Kasumi-1 (cell line): ENCODE results near the gene CACNG3.
"Not testable (repeated sequence)": the region's sequence is repeated elsewhere in the genome, so short reads cannot be mapped to it uniquely, and the experiment has no call there.

Source experiments
- DNase-seq, 2 experiments: peaks; one replicate each; lab custom pipeline; 2025; lab: John Stamatoyannopoulos, UW

Gene CACNG3

DNA sequence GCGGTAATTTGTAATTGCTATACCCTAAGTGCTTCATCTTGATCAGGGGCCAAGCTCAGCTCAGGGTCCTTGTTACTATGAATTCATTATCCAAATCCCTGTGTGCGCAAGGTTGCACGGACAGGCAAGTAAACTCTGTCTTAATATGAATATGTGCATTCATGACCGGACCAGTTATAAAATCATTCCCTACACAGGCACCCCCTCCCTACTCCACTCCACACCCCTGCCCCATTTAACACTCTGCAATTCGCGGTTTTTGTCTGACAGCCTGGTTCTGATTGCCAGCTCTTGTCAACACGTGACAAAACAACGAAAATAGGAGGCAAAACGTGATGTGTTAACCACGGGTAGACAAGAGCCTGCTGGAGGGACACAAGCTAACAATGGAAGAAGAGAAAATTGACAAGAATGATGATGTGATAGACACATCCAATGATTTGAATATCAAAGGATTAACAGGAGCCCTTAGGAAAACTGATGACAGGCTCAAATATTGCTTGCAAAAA is 76.5 kb downstream of the CACNG3 start:
- DNase-seq = no peak

DNA sequence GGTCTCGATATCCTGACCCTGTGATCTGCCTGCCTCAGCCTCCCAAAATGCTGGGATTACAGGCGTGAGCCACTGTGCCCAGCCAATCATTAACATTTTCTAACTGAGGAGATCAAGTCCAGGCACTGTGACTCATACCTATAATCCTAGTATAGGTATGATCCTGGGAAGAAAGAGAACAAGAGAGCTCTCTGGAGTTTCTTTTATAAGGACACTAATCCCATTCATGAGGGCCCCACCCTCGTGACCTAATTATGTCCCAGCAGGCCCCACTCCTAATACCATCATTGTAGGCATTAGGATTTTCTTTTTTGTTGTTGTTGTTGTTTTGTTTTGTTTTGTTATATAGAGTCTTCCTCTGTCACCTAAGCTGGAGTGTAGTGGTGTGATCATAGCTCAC is 80.4 kb downstream of the CACNG3 start:
- no peak for DNase-seq

DNA sequence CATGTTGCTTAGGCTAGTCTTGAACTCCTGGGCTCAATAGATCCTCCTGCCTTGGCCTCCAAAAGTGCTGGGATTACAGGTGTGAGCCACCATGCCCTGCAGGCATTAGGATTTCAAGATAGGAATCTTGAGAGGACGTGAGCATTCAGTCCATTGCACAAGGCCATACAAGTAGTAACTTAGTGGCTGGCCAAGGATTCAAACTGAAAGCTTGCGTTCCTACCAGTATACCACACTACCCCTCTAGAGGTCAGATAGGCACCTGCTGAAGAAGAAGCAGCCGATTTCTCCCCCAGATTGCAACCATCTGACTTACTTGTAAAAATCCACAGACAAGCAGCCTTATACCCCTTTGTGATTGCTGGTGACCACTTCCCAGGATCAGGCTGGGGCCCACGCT is 80.9 kb downstream of the CACNG3 start:
- no peak for DNase-seq

DNA sequence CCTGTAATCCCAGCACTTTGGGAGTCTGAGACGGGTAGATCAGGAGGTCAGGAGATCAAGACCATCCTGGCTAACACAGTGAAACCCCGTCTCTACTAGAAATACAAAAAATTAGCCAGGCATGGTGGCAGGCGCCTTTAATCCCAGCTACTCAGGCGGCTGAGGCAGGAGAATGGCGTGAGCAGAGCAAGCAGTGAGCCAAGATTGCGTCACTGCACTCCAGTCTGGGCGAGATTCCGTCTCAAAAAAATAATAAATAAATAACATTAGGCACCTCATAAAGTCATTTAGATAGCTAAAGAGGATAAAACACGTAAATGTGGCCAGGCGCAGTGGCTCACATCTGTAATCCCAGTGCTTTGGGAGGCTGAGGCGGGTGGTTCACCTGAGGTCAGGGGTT is 87.7 kb downstream of the CACNG3 start:
- DNase-seq = not testable (repeated sequence)

DNA sequence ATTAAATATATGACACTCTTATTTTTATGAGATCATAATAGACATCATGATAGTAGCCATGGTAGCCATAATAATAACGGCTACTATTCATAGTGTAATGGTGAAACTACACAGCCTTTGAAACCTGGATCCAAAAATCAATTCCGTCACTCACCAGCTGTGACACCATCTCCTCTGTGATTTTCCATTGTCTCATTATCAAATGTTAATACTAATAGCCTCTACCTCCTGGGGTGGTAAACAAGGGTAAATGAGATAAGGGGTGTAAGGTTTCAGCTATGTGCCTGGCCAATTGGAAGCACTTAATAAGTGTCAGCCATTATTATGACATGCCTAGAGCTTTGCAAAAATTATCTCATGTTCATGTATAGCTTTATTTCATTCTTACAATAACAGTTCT is 88.6 kb downstream of the CACNG3 start:
- no peak for DNase-seq

DNA sequence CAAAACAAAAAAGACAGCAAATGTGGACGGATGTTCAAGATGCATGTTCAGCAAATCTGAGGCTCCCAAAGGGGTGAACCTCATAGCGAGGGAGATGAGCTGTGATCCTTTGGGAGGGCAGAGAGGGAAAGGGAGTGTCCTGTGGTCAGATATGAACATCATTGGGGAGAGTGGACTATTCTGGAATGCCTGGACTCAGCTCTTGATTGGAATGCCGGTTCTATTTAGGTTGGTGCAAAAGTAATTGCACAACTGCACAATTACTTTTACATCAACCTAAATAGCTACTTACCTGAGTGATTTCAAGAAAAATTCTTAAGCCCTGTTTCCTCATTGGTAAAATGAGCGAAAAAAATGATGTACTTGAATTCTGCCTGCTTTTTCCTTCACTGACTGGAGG is 89.6 kb downstream of the CACNG3 start:
- DNase-seq = no peak

DNA sequence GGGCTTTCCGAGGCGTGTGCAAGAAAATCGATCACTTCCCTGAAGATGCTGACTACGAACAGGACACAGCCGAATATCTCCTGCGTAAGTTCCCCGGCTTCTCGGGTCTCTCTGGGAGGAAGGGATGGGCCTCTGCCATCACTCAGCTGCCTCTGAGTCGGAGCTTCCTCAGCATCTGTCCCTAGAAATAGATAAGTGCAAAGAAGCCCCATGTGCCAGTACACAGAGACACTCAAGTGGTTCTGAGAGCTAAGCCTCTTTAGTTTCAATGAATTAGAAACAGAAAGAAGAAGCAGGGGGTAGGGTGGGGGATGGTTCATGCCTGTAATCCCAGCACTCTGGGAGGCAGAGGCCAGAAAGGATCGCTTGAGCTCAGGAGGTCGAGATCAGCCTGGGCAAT is 90.6 kb downstream of the CACNG3 start:
- DNase-seq = no peak

DNA sequence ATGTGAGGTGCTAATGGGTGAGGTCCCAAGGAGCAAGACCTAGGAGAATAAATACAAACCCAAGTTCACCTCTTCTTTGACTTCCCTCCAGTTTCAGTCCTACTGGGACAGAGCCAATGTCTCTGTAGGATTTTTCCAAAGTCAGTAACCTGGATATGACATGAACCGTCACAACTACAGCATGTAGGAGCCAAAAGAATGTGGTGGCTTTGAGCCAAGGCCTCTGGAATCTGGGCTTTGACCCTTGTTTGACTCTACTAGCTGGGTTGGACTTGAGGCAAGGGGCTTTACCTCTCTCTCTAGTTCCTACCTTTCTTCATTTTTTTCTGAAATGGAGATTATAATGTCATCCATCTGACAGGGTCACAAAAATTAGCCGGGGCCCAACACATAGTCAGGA is 91.4 kb downstream of the CACNG3 start:
- DNase-seq = no peak

DNA sequence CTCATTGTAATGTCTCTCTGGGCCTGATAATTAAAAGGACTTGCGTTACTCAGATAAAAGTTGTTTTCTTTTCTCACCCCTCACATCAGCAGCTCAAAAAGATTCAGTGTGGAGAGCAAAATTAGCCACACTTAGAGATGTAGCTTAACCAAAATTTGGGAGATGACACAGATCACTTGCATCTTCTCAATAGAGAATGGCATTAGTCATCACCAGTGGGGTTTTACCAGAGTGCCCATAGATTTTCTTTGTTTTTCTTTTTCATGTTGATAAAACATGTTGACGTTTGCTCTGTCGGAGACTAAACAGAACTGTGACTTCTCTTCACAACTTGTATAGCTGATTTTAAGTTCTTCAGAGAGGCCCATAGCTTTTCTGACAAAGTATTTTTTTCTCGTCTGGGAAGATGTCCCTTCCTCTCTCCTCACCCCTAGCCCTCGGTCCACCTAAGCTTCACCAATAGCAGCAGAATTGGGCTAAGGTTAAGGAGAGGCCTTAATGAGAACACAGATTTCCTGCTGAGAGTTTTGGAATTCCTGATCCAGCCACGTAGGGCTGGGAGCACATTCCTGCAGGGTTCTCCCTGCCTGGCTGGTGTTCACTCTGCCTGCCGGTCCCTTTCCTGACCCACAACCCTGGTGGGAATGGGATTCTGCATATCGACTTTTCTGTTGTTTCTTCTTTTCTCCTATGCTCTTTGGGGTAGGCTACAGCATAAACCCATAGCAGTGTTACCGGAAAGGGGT is 92.6 kb downstream of the CACNG3 start:
- no peak for DNase-seq

DNA sequence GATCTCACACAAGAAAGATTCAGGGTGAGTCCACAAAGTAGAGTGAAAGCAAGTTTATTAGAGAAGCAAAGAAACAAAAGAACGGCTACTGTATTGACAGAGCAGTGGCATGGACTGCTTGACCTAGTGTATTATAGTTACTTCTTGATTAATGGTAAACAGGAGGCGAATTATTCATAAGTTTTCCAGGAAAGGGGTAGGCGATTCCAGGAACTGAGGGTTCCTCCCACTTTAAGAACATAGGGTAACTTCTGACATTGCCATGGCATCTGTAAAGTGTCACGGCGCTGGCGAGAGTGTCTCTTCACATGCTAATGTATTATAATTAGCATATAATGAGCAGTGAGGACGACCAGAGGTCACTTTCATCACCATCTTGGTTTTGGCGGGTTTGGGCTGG is 93.2 kb downstream of the CACNG3 start:
- no peak for DNase-seq

DNA sequence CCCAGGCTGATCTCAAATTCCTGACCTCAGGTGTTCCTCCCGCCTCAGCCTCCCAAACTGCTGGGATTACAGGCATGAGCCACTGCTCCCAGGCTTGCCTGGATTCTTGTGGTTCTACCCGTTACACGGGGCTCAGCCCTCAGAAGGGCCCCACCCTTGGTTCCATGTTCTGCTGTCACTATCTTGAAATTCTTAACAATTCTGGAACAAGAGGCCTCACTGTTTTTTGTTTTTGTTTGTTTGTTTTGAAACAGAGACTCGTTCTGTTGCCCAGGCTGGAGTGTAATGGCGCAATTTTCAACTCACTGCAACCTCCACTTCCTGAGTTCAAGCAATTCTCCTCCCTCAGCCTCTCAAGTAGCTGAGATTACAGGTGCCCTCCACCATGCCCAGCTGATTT is 96.6 kb downstream of the CACNG3 start:
- no peak for DNase-seq

DNA sequence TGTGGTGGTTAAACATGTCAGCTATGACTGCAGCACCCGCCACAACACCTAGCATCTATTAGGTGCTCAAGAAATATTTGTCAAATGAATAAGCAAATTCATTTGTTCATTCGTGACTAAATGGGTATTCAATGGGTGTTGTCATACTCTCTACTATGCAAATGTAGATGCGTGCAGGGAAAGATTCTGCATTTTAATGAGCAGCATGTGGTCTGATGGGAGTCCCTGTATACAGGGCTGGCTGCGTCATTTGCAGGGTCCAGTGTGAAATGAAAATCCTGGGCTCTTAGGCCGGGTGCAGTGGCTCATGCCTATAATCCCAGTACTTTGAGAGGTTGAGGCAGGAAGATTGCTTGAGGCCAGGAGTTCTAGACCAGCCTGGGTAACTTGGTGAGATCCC is 97.5 kb downstream of the CACNG3 start:
- DNase-seq = no peak

DNA sequence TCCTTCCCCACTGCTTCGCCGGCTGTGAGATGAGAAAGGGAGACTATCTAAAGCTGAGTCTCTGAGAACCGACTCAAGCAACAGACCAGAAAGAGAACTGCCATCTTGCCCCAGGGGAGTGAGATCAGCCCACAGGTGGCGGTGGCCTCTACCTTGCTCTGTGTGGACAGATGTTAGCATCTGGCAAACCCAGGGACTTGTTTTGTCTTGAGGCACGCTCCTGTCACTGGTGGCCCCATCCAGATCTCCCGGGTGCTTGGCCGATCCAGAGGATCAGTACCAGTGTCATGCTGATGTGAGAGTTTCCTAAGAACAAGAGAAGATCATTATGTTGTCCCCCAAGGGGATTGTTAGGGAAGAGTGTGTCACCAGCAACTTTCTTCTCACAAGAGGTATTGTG is 101.4 kb downstream of the CACNG3 start:
- DNase-seq = no peak

DNA sequence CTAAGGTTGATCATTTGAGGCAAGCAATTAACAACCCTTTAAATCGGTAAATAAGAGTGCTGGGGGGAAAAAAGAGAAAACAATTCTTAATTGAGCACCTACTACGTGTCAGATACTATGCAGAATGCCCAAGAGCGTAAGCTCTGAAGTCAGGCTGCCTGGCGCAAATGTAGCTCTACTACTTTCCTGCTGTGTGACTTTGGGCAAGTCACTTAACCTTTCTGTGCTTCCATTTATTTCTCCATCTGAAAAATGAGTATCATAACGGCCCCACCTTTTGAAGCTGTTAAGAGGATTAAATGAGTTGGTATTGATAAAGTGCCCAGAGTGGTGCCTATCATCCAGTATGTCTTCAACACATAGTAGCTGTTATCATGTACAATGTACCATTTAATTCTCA is 102.0 kb downstream of the CACNG3 start:
- no peak for DNase-seq

DNA sequence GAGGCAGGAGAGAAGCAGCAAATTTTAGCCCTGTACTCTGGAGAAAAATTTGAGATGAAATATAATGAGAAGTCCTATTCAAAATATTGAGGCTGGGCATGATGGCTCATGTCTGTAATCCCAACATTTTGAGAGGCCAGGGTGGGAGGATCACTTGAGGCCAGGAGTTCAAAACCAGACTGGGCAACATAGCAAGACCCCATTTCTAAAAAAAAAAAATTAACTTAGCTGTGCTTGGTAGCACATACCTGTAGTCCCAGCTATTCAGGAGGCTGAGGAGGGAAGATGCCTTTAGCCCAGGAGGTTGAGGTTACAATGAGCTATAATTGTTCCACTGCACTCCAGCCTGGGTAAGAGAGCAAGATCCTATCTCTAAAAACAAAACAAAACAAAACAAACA is 103.4 kb downstream of the CACNG3 start:
- DNase-seq = no peak

DNA sequence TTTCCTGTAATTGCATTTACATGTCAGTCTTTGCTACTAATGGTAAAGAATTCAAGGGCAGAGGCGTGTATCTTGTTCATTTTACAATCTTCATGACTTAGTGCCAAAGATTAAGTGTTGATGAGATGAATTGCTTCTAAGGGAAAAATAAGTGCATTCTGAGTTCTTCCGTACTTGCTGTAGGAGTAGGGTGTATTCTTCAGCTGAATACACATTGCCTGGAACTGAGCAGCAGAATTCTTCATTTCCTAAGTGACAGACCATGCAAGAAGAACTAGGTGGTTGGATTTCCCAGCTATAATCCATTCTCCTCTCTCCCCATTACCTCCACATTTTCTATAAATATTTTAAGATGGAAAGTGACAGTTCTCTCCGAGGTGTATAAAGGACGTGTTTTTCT is 104.8 kb downstream of the CACNG3 start:
- no peak for DNase-seq

DNA sequence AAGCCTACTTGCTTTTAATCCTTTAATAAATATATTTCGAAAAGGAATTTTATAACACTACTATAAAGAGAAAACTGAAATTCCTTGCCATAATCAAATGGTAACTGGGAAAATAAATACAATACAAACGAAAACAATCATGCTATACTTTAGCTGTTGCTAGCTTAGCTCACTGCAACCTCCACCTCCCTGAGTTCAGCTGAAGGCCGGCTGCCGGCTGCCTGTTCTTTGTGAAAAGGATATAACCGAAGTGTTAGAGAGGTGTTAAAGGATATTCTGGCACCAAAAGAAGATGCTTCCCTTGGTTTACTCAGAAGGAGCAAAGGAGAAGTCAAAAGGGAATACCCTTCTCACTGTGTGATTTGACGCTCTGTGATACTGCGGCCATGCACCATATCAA is 108.5 kb downstream of the CACNG3 start:
- DNase-seq = no peak

DNA sequence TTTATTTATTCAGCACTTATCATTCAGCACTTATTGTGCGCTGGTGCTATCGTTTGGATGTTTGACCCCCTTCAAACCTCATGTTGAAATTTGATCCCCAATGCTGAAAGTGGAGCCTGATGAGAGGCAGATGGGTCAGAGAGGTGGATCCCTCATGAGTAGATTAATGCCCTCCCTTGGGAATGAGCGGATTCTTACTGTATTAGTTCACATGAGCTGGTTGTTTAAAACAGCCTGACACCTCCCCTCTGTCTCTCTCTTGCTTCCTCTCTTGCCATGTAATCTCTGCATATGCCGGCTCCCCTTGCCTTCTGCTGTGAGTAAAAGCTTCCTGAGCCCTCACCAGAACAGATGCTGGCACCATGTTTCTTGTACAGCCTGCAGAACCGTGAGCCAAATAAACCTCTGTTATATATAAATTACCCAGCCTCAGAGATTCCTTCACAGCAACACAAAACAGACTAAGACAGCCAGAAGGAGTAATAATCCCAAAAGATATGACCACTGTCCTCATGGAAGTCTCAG is 111.1 kb downstream of the CACNG3 start:
- no peak for DNase-seq

DNA sequence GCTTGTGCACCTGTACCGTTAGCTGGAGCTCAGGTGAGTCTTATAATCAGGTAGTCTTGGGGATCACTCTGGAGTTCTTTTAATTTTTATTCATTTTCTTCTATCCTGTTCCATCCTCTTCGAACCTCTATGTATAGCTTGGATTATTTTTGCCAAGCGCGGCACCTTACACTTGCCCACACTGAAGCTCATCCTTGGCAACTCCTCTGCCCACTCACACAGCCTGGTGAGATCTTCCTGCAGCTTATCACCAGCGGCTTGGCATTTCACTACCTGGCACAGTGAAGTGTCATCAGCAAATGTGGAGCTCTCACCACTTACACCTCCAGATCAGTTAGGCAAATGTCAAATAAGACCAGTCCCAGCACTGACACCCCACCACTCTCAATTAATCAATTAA is 116.7 kb downstream of the CACNG3 start:
- DNase-seq = no peak

DNA sequence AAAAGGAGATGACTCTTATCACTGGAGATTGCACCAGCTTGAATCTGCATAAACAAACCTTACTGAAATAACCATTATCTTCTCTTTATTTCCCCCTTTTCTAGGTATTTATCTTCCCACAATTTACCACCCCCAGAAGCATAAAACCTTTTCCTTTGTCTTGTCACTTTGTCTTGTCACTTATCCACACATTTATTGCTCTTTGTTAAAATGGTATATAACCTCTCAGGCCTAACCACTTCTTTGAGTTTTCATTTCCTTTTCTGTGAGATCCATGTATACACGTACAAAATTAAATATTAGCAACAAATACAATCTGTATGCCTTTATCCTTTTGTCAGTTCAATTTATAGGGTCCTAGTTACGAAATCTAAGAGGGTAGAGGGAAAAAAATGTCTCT is 122.9 kb downstream of the CACNG3 start:
- DNase-seq = no peak

DNA sequence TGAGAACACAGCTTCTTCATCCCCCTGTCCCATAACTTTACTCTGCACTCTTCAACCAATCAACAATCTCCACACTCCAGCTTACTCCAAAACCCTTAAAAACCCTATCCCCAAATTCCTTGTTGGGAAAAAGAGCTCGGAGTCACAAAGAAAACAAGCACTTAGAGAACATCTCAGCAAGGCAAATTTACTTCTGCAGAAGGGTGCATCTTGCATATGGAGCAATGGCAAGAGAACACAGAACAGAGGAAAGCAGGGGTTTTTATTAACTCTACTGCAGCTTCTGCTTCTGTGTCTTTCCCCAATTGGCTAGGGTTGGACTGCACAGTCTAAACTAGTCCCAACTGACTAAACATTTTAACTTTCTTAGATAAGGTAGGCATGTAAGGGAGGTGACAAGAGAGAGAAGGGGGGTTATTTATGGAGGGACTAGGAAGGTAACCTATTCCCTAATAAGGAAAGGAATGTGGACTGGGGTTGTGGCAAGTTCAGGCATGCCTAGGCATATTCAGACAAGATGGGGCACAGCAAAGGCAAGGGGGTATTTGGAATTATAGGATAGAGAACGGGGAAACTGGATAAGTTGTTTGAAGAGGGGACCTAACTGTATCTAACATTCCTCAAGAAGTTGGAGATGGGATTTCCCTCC is 125.5 kb downstream of the CACNG3 start:
- DNase-seq = no peak

DNA sequence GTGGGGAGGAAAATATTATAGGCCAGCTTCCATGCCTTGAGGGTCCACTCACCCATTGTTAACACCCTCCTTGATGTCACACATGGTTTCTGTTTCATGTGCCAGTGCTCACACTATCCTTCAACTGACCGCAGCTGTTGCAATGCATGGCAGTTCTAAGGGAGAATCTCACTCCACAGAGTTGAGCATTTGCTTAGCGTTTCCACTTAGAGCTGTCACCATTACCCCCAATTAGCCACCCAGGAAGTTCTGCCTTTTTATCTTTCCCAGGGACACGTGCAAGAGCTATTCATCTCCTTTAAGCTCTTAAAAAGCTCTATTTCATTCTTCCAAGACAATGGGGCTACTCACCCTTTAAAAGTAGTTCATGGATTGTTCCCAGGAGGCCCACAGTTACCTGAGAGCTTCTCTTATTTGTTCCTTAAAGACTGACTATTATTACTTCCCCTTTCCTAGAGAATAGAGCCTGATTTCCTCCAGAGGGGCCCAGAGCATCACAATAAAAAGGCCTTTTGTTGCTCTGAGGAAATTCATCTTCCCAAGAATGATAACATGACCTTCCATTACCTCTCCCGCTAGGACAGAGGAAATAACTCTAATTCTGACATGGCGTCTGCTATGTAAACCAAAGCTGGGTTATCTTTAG is 126.8 kb downstream of the CACNG3 start:
- DNase-seq = no peak

DNA sequence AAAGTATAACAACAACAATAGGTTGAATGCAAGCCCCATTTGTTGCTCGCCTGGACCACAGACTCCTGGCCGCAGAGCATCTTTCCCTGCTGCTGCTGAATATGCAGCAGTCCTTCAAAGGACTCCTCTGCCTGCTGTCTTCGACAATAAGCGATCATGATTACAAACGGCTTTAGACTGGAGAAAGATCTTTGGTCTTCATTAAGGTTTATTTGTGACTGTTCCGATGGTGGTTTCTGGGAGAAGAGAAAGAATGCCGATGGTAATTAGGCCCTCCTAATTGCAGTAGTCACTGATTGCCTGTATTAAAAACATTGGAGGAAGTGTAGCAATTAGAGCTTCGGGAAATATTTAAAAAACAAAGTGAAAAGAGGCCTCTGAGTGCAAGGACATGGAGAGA is 138.2 kb downstream of the CACNG3 start:
- no peak for DNase-seq
